22Rv1 (cell line): Measurements from ENCODE around the gene TP53BP2.

Source experiments
- H3K27ac ChIP-seq: fragments of 450-650 bp; 2 replicates; pipeline ENCODE4 v1.5.1; 2017
- CTCF ChIP-seq: fragments of 450-650 bp; IDR thresholded peaks from 2 replicates; pipeline ENCODE4 v1.5.1; 2017; ENCODE audit warnings: mild to moderate bottlenecking
- ZFX ChIP-seq: fragments of 450-650 bp; IDR thresholded peaks from 2 replicates; pipeline ENCODE4 v1.6.1; 2017; ENCODE audit warnings: antibody characterized with exemption, borderline replicate concordance

The TP53BP2 gene

DNA sequence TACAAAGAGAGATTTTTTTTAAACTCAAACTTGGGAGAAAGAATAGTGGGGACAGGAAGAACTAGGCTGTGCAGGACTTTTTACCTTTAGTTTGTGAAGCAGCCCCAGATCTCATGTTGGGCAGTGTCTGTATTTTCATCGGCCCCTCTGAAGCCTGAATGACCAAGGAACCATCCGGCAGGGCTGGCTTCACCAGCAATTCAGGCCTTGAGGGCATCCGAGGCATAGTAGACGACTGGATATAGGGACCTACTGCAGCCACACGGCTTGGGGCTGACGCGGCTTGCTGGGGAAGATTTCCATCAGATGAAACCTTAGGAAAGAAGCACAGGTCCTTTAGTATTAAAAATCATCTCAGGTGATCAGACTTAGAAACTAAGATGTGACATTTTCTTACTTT, 43.7 kb downstream of the TP53BP2 start:
- H3K27ac ChIP-seq = no peak overlapping the region
- TF ChIP-seq CTCF = no peak
- no peak for TF ChIP-seq ZFX

DNA sequence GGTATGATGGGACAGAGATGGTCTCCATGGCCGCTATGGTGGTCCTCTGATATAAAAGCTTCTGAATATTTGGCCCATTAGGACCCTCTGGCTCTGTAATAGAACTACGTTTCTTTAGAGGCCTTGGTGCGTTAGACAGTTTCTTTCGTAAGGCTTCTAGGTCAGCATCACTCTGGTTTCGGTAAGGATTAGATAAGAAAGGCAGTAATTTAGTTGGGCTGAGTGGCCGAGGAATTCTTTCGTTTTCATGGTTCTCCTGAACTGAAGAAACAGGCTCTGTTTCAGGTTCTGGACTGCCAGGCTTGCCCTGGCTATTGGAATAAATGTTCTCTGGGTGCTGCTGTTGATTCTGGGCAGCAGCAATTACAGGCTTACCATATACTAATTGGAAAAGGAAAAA, 49.5 kb downstream of the TP53BP2 start:
- no peak overlapping the region for H3K27ac ChIP-seq
- TF ChIP-seq CTCF (no peak), ZFX (no peak)

- TF ChIP-seq CTCF (no peak), ZFX (no peak)
- no peak overlapping the region for H3K27ac ChIP-seq
Measured at GRCh38 chr1:223794136-223794880, 51.4 kb downstream of the TP53BP2 start.

GRCh38 chr1:223793716-223794115, 52.0 kb downstream of the TP53BP2 start:
- no peak overlapping the region for H3K27ac ChIP-seq
- TF ChIP-seq ZFX = no peak
- TF ChIP-seq CTCF = no peak

DNA sequence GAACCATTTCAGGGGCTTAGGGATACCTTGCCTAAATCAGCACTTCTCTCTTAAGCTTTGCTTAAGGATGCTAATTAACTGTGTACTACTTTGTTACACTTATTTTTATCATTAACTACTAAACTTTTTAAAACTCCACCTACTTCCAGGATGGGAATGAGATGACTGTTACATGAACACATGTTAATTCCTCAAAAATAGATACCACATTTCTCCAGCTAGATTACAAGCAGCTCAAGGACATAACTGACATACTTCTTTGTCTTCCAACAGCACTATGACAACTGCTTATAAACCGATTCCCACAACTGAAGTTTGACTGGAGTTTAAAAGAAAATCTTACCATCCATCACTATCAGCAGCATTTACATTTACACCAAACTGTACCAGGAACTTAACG, 53.7 kb downstream of the TP53BP2 start:
- no peak overlapping the region for H3K27ac ChIP-seq
- no peak for TF ChIP-seq ZFX
- TF ChIP-seq CTCF = no peak

DNA sequence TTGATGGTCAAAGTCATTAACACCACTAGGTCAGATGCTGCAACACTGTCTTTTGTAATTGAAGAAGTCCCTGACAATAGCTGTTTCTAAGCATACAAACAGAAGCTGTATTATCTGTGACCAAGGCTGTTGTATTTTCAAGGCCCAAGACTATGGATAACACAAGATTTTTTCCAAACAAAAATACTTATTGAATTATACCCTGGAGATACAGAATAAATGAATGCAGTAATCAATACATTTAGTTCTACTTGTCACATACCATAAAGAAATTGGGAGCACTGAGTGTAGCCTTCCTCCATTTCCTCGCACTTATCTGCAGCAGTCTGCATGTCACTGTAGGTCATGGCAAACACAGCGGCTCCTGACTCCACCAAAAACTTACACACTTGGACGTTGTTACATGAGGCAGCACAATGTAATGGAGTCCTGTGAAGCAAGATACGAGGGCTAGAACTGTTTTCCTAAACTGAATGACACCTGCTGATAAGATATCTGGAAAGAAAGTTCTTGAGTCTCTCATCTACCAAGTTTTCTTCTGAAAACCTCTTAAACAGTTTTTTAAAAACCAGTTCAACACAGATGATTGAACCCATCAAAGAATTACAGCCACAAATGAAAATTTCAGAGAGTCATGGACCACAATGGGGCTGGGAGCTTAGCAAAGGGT, 56.9 kb downstream of the TP53BP2 start:
- H3K27ac ChIP-seq = no peak overlapping the region
- no peak for TF ChIP-seq ZFX
- no peak for TF ChIP-seq CTCF

- no peak overlapping the region for H3K27ac ChIP-seq
Measured at GRCh38 chr1:223785808-223786207, 59.9 kb downstream of the TP53BP2 start.

More at GRCh38 chr1:223785808-223786207, 59.9 kb downstream of the TP53BP2 start:
- TF ChIP-seq CTCF (no peak), ZFX (no peak)
